Endothelial cell of umbilical vein (primary cell): ENCODE measurements around the gene LRP10. TPM values are rescaled to one million over a fixed set of nuclear protein-coding genes. Genes with fewer than 3 reads are reported as not detected.

Source experiments
- BruUV-seq: library from RNA; stranded (reverse); fragments of 400-500 nt; replicated peaks from 2 replicates; lab custom pipeline; 2021; lab: Mats Ljungman, UMichigan
- CTCF ChIA-PET: fragments of 300-600, 350-600 bp; sonication (Branson Sonifier 250); formaldehyde crosslinking; loops from one replicate; lab custom pipeline; 2021; ENCODE audit warnings: antibody characterized with exemption, inconsistent platforms; lab: Charles Lee
- POLR2A ChIA-PET: fragments of 300-600, 350-600 bp; sonication (Branson Sonifier 250); formaldehyde crosslinking; loops from one replicate; lab custom pipeline; 2021; ENCODE audit warnings: antibody characterized with exemption, inconsistent platforms; lab: Charles Lee
- DNase-seq: peaks from one replicate; pipeline ENCODE4 v3.0.0-alpha.2; 2011; ENCODE audit warnings: low read depth, low spot score
- FAIRE-seq: peaks from 2 replicates; lab custom pipeline; 2011; peaks lifted over from hg19 to GRCh38; lab: Jason Lieb, UNC
- H2AFZ ChIP-seq: 2 replicates; pipeline ENCODE4 v1.6.0; 2012; ENCODE audit warnings: low read depth, low read length, control low read depth, inconsistent platforms
- H3K27ac ChIP-seq: 2 replicates; pipeline ENCODE4 v1.5.1; 2011; ENCODE audit warnings: low read depth, mild to moderate bottlenecking, control low read depth, low read length, moderate library complexity; ENCODE audit not compliant: insufficient read depth
- H3K27me3 ChIP-seq, 2 experiments: 2 replicates each; pipeline versions ENCODE4 v1.6.0 to v1.6.1; 2011; ENCODE audit warnings: low read length in 2 of 2, mixed read lengths in 1 of 2; ENCODE audit not compliant: control insufficient read depth in 2 of 2, insufficient read depth in 2 of 2
- H3K36me3 ChIP-seq, 2 experiments: 2 replicates in 1 of 2; 3 replicates in 1 of 2; pipeline ENCODE4 v1.5.1; 2011; ENCODE audit warnings: low read length in 2 of 2, mild to moderate bottlenecking in 1 of 2, moderate library complexity in 1 of 2; ENCODE audit not compliant: control insufficient read depth in 2 of 2, insufficient read depth in 2 of 2; ENCODE audit errors: extremely low read depth in 1 of 2
- H3K4me1 ChIP-seq: 3 replicates; pipeline ENCODE4 v1.5.1; 2011; ENCODE audit warnings: mild to moderate bottlenecking, low read length; ENCODE audit not compliant: control insufficient read depth, insufficient read depth; ENCODE audit errors: extremely low read depth
- H3K4me2 ChIP-seq: 2 replicates; pipeline ENCODE4 v1.6.1; 2011; ENCODE audit warnings: low read length, control low read depth, mixed read lengths; ENCODE audit not compliant: insufficient read depth
- H3K4me3 ChIP-seq, 3 experiments: fragments of 200-600 bp in 1 of 3; sonication (generic), shearing (Covaris generic) in 1 of 3; replicated peaks in 1 of 3; 2 replicates each; pipeline ENCODE4 v1.5.1; 2011 to 2016; ENCODE audit warnings: control low read depth in 3 of 3, low read length in 3 of 3, mild to moderate bottlenecking in 2 of 3, inconsistent platforms in 1 of 3, low read depth in 1 of 3, moderate library complexity in 1 of 3; ENCODE audit not compliant: insufficient read depth in 1 of 3
- H3K79me2 ChIP-seq: 2 replicates; pipeline ENCODE4 v1.6.0; 2012; ENCODE audit warnings: low read length, inconsistent platforms; ENCODE audit not compliant: control insufficient read depth, insufficient read depth
- H3K9ac ChIP-seq: replicated peaks from 2 replicates; pipeline ENCODE3; 2011; ENCODE audit warnings: low read length, control low read depth; ENCODE audit not compliant: insufficient read depth; ENCODE audit errors: extremely low read depth
- H3K9me1 ChIP-seq: replicated peaks from 3 replicates; pipeline ENCODE4 v1.6.0; 2011; ENCODE audit warnings: mild to moderate bottlenecking, low read length; ENCODE audit not compliant: control insufficient read depth, insufficient read depth; ENCODE audit errors: extremely low read depth
- H3K9me3 ChIP-seq: replicated peaks from 2 replicates; pipeline ENCODE4 v1.5.1; 2012; ENCODE audit warnings: low read length, inconsistent platforms; ENCODE audit not compliant: control insufficient read depth, insufficient read depth
- H4K20me1 ChIP-seq: replicated peaks from 2 replicates; pipeline ENCODE3; 2011; ENCODE audit warnings: mild to moderate bottlenecking, low read length; ENCODE audit not compliant: control insufficient read depth, insufficient read depth; ENCODE audit errors: extremely low read depth
- FOS ChIP-seq: IDR thresholded peaks from 2 replicates; pipeline ENCODE4 v1.6.1; 2011; ENCODE audit warnings: mild to moderate bottlenecking, low read length, moderate library complexity, borderline replicate concordance; ENCODE audit not compliant: insufficient read depth
- GATA2 ChIP-seq: IDR thresholded peaks from 2 replicates; pipeline ENCODE4 v1.7.0; 2011; ENCODE audit warnings: low read depth, mild to moderate bottlenecking, moderate library complexity, mixed read lengths, low read length; ENCODE audit not compliant: insufficient read length, insufficient read depth
- JUN ChIP-seq: IDR thresholded peaks from 2 replicates; pipeline ENCODE4 v1.6.1; 2011; ENCODE audit warnings: borderline replicate concordance, low read depth; ENCODE audit not compliant: insufficient read length, insufficient read depth
- MYC ChIP-seq: IDR thresholded peaks from one replicate; pipeline ENCODE4 v1.6.1; 2011; ENCODE audit warnings: mild to moderate bottlenecking, low read depth, low read length
- POLR2A ChIP-seq: IDR thresholded peaks from 2 replicates; pipeline ENCODE4 v1.6.1; 2012; ENCODE audit warnings: low read depth, mild to moderate bottlenecking, control low read depth, low read length
- POLR2AphosphoS5 ChIP-seq: IDR thresholded peaks from 2 replicates; pipeline ENCODE4 v1.6.1; 2012; ENCODE audit warnings: low read depth, mild to moderate bottlenecking, control low read depth, low read length, moderate library complexity; ENCODE audit not compliant: insufficient read depth
- dilution Hi-C: fragments of 300-500 bp; cut with MboI; formaldehyde crosslinking; loops from one replicate; pipeline ENCODE4 v1.15.0; 2019; ENCODE audit warnings: low sequenced_read_pairs; ENCODE audit not compliant: extremely low pct_ligation_motif_present
- intact Hi-C: fragments of 100-400 bp; cut with micrococcal nuclease; formaldehyde crosslinking; loops from one replicate; pipeline ENCODE4 v1.10.0; 2022
- polyA plus RNA-seq, 4 experiments: library from polyadenylated mRNA; depleted of rRNA in 3 of 4; stranded (reverse) in 3 of 4; unstranded in 1 of 4; fragments of >200 nt; gene quantifications; 2 replicates each; pipeline versions ENCODE4 v1.2.1 to v1.2.3, GENCODE V29; 2011 to 2012; ENCODE audit warnings: missing spikeins in 1 of 4
- total RNA-seq: library from RNA; stranded (reverse); gene quantifications from 2 replicates; pipeline ENCODE4 v1.2.3, GENCODE V29; 2021
- TF ChIP-seq, protein P1 (sequence below), 2 donors: IDR thresholded peaks; 1 replicate in 1 of 2; 2 replicates in 1 of 2; pipeline ENCODE4 v1.5.1; 2011; ENCODE audit warnings: low read length in 2 of 2, mild to moderate bottlenecking in 2 of 2, moderate library complexity in 2 of 2, control low read depth in 1 of 2, inconsistent platforms in 1 of 2, low read depth in 1 of 2; ENCODE audit not compliant: insufficient read depth in 1 of 2; ENCODE audit errors: extremely low read depth in 1 of 2

LRP10 gene
- total and polyA plus RNA-seq, 2 donors (not counting 3 experiments of a cell fraction or from before 2014, with no cell fraction given), result 123 to 157 TPM

DNA sequence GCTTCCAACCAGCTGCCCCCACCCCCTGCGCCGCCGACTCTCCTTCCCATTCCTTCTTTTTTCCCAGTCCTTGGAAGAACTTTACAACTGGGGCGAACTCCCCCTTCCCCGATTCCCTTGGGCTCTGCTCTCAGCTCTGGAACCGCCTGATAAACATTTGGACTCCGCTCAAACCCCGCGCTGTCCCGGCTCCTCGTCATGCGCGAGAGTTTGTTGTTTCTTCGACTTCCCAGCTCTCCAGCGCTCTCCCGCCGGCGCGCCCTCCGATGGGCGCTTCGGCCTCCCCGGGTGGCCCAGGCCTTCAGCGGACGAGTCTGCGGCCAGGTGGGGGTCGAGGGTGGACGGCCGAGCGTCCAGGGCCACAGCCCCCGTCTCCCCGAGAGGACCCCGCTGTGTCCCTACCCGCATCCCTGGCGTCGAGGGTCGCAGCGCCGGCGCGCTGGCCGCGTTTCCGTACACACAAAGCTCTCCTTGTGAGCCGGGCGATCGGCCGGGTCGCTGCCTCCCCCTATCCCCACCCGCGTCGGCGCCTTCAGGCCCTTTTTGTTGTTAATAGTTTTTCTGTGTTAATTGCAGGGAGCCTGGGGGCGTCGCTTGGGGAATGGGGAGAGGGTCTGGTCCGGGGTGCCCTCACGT, 34.3 kb upstream of the LRP10 start:
- peaks cover 59% of the 10 kb centered on the region for H3K79me2 ChIP-seq
- H3K27ac ChIP-seq, result peak overlapping the region; percentile 84
- H3K4me1 ChIP-seq, result peaks cover 36% of the 10 kb centered on the region
- no peaks in the 10 kb centered on the region for H3K9me3 ChIP-seq
- intact Hi-C loops (loop anchor here (5.0 kb wide), 1 partner anchor 280 kb away; no protein-coding TSS in a partner anchor), dilution Hi-C loops (no loop called here)
- peak overlapping the region; percentile 79 for H3K4me2 ChIP-seq
- peak overlapping the region; percentile 75 to 94 (median 86) for H3K4me3 ChIP-seq
- no peaks in the 10 kb centered on the region for H4K20me1 ChIP-seq
- ChIA-PET POLR2A (interaction anchor here (1.1 to 2.0 kb wide), 3 partner anchors 11 to 14 kb away, joined by 7 to 9 read pairs (median 7); no protein-coding TSS in a partner anchor), CTCF (interaction anchor here (1.0 to 12.5 kb wide), 16 partner anchors 14 to 280 kb away, joined by 3 to 214 read pairs (median 4); partner anchors contain the start of gene LRP10)
- FAIRE-seq (peak; percentile 44), DNase-seq (peak; percentile 67)
- no peaks in the 10 kb centered on the region for H3K9me1 ChIP-seq
- peaks cover 10 to 23% of the 10 kb centered on the region in 2 experiments for H3K36me3 ChIP-seq
- H2AFZ ChIP-seq, result no peak overlapping the region
- H3K27me3 ChIP-seq, result no peaks in the 10 kb centered on the region
- peak overlapping the region; percentile 97 for H3K9ac ChIP-seq
- BruUV-seq, result no TSS peak
- TF ChIP-seq JUN (no peak), FOS (no peak), POLR2A (no peak), GATA2 (no peak), POLR2AphosphoS5 (no peak), MYC (no peak)
- TF ChIP-seq, protein P1, sequence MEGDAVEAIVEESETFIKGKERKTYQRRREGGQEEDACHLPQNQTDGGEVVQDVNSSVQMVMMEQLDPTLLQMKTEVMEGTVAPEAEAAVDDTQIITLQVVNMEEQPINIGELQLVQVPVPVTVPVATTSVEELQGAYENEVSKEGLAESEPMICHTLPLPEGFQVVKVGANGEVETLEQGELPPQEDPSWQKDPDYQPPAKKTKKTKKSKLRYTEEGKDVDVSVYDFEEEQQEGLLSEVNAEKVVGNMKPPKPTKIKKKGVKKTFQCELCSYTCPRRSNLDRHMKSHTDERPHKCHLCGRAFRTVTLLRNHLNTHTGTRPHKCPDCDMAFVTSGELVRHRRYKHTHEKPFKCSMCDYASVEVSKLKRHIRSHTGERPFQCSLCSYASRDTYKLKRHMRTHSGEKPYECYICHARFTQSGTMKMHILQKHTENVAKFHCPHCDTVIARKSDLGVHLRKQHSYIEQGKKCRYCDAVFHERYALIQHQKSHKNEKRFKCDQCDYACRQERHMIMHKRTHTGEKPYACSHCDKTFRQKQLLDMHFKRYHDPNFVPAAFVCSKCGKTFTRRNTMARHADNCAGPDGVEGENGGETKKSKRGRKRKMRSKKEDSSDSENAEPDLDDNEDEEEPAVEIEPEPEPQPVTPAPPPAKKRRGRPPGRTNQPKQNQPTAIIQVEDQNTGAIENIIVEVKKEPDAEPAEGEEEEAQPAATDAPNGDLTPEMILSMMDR (IDR thresholded peaks at IDR 0.05; ENCODE audit: extremely low read depth in 1 of 2, insufficient read depth in 1 of 2, low read depth in 1 of 2, low read length in 2 of 2), result no peak
